ENCODE data around the gene FGD3. TPM values are rescaled to one million over a fixed set of nuclear protein-coding genes. Genes with fewer than 3 reads are reported as not detected.

The FGD3 gene
- total RNA-seq, 1 donor from 2014 or later: 4.2 TPM

GRCh38 chr9:93035106-93035660 is 87.9 kb downstream of the FGD3 start:
- Histone ChIP-seq H3K27ac (ENCODE audit: low read depth, low read length) (no peak overlapping the region), H3K36me3 (ENCODE audit: control insufficient read depth in 3 of 3, insufficient read depth in 3 of 3, low read length in 3 of 3) (no peaks in the 10 kb centered on the region), H3K9me3 (ENCODE audit: control insufficient read depth in 3 of 3, low read length in 3 of 3) (no peaks in the 10 kb centered on the region), H3K4me3 (ENCODE audit: low read length in 3 of 3) (no peak overlapping the region), H3K27me3 (ENCODE audit: control insufficient read depth in 3 of 3, insufficient read depth in 3 of 3, low read length in 3 of 3) (peaks cover 0 to 11% (median 3%) of the 10 kb centered on the region in 3 donors), H3K4me1 (ENCODE audit: control insufficient read depth in 3 of 3, insufficient read depth in 3 of 3, low read length in 3 of 3) (peaks cover 0 to 3% (median 0%) of the 10 kb centered on the region in 3 donors), H3K9ac (ENCODE audit: low read depth in 1 of 3, low read length in 3 of 3) (no peak overlapping the region)

DNA sequence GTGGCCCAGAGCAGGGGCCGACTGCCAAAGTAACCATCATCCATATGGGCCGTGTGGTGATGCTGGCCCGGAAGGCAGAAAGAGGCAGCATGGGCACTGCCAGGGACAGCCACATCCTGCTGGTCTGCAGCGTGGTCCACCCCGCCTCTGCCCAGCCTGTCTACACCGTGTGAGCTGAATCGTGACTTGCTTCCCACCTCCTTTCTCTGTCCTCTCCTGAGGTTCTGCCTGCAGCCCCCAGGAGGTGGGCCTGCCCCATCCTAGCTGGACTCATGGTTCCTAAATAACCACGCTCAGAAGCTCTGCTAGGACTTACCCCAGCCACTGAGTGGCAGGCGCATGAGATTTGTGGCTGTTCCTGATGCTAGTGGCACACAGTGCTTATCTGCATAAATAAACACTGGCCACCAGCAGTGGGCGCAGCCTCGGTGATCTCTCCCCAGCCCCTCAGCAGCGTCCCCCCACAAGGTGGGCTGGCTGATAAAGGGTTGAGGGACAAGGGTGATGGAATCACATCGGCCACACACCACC is 88.6 kb downstream of the FGD3 start:
- H3K27ac ChIP-seq (ENCODE audit: low read depth, low read length): no peak overlapping the region
- peaks cover 0 to 11% (median 3%) of the 10 kb centered on the region in 3 donors for H3K27me3 ChIP-seq (ENCODE audit: control insufficient read depth in 3 of 3, insufficient read depth in 3 of 3, low read length in 3 of 3)
- H3K4me1 ChIP-seq (ENCODE audit: control insufficient read depth in 3 of 3, insufficient read depth in 3 of 3, low read length in 3 of 3): peaks cover 0 to 3% (median 0%) of the 10 kb centered on the region in 3 donors
- no peaks in the 10 kb centered on the region for H3K9me3 ChIP-seq (ENCODE audit: control insufficient read depth in 3 of 3, low read length in 3 of 3)
- no peaks in the 10 kb centered on the region for H3K36me3 ChIP-seq (ENCODE audit: control insufficient read depth in 3 of 3, insufficient read depth in 3 of 3, low read length in 3 of 3)
- no peak overlapping the region for H3K4me3 ChIP-seq (ENCODE audit: low read length in 3 of 3)
- no peak overlapping the region for H3K9ac ChIP-seq (ENCODE audit: low read depth in 1 of 3, low read length in 3 of 3)

DNA sequence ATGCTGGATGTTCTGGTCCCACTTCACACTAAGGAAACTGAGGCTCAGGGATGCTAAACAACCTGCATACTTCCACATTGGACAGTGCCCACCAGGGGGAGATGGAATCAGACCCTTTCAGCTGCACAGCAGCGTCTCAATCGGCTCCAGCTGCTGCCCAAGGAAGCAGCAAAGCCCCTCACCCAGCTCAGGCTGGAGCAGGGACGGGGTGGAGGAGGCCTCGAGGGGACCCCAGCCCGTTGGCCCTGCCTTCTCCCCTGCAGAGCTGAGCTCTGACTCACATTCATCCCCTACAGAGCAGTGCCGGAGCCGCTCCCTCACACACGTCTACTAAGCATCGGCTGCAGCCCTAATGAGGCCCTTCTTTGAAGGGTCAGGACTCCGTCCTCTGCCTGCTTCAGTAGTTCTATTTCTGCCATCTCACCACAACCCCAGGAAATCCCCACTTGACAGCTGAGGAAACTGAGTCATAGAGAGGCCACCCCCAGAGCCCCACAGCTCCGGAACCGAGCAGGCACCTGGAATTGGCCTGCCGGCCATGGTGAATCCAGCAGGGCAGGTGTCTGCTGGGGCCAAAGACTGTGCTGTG is 89.7 kb downstream of the FGD3 start:
- Histone ChIP-seq H3K36me3 (ENCODE audit: control insufficient read depth in 3 of 3, insufficient read depth in 3 of 3, low read length in 3 of 3) (no peaks in the 10 kb centered on the region), H3K27ac (ENCODE audit: low read depth, low read length) (no peak overlapping the region), H3K4me1 (ENCODE audit: control insufficient read depth in 3 of 3, insufficient read depth in 3 of 3, low read length in 3 of 3) (no peaks in the 10 kb centered on the region), H3K9ac (ENCODE audit: low read depth in 1 of 3, low read length in 3 of 3) (no peak overlapping the region), H3K27me3 (ENCODE audit: control insufficient read depth in 3 of 3, insufficient read depth in 3 of 3, low read length in 3 of 3) (peaks cover 0 to 7% (median 3%) of the 10 kb centered on the region in 3 donors), H3K9me3 (ENCODE audit: control insufficient read depth in 3 of 3, low read length in 3 of 3) (no peaks in the 10 kb centered on the region), H3K4me3 (ENCODE audit: low read length in 3 of 3) (no peak overlapping the region)

- no peak overlapping the region for H3K27ac ChIP-seq (ENCODE audit: low read depth, low read length)
- no peak overlapping the region for H3K4me3 ChIP-seq (ENCODE audit: low read length in 3 of 3)
- no peaks in the 10 kb centered on the region for H3K9me3 ChIP-seq (ENCODE audit: control insufficient read depth in 3 of 3, low read length in 3 of 3)
- no peaks in the 10 kb centered on the region for H3K36me3 ChIP-seq (ENCODE audit: control insufficient read depth in 3 of 3, insufficient read depth in 3 of 3, low read length in 3 of 3)
- H3K9ac ChIP-seq (ENCODE audit: low read depth in 1 of 3, low read length in 3 of 3): no peak overlapping the region
- peaks cover 0 to 6% (median 3%) of the 10 kb centered on the region in 3 donors for H3K27me3 ChIP-seq (ENCODE audit: control insufficient read depth in 3 of 3, insufficient read depth in 3 of 3, low read length in 3 of 3)
- H3K4me1 ChIP-seq (ENCODE audit: control insufficient read depth in 3 of 3, insufficient read depth in 3 of 3, low read length in 3 of 3): no peaks in the 10 kb centered on the region
Observed at GRCh38 chr9:93037476-93037971, 90.2 kb downstream of the FGD3 start.

DNA sequence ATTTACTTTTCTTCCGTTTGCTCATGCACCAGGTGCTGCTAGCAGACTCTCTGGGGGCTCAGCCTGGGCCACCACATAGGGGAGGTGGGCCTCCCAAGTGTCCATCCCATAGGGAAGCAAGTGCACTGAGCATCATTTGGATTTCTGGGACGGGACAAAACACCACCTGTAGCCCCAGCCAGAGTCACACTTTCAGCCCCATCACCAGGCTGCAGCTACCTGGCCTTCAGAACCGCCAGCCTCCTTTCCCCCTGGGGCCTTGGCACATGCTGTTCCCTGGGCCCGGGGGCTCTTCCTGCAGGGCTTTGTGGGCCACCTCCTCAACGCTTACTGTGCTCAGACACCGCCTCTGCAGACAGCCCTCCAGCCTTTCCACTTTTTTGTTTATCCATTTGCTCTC is 91.6 kb downstream of the FGD3 start:
- Histone ChIP-seq H3K4me1 (ENCODE audit: control insufficient read depth in 3 of 3, insufficient read depth in 3 of 3, low read length in 3 of 3) (no peaks in the 10 kb centered on the region), H3K27ac (ENCODE audit: low read depth, low read length) (no peak overlapping the region), H3K9me3 (ENCODE audit: control insufficient read depth in 3 of 3, low read length in 3 of 3) (no peaks in the 10 kb centered on the region), H3K9ac (ENCODE audit: low read depth in 1 of 3, low read length in 3 of 3) (no peak overlapping the region), H3K27me3 (ENCODE audit: control insufficient read depth in 3 of 3, insufficient read depth in 3 of 3, low read length in 3 of 3) (peaks cover 0 to 4% (median 3%) of the 10 kb centered on the region in 3 donors), H3K4me3 (ENCODE audit: low read length in 3 of 3) (no peak overlapping the region), H3K36me3 (ENCODE audit: control insufficient read depth in 3 of 3, insufficient read depth in 3 of 3, low read length in 3 of 3) (no peaks in the 10 kb centered on the region)

GRCh38 chr9:93039456-93039855 is 92.1 kb downstream of the FGD3 start:
- H3K27ac ChIP-seq (ENCODE audit: low read depth, low read length): no peak overlapping the region
- H3K4me1 ChIP-seq (ENCODE audit: control insufficient read depth in 3 of 3, insufficient read depth in 3 of 3, low read length in 3 of 3): no peaks in the 10 kb centered on the region
- no peaks in the 10 kb centered on the region for H3K9me3 ChIP-seq (ENCODE audit: control insufficient read depth in 3 of 3, low read length in 3 of 3)
- H3K4me3 ChIP-seq (ENCODE audit: low read length in 3 of 3): no peak overlapping the region
- H3K27me3 ChIP-seq (ENCODE audit: control insufficient read depth in 3 of 3, insufficient read depth in 3 of 3, low read length in 3 of 3): peaks cover 0 to 3% (median 2%) of the 10 kb centered on the region in 3 donors
- no peaks in the 10 kb centered on the region for H3K36me3 ChIP-seq (ENCODE audit: control insufficient read depth in 3 of 3, insufficient read depth in 3 of 3, low read length in 3 of 3)
- H3K9ac ChIP-seq (ENCODE audit: low read depth in 1 of 3, low read length in 3 of 3): no peak overlapping the region

DNA sequence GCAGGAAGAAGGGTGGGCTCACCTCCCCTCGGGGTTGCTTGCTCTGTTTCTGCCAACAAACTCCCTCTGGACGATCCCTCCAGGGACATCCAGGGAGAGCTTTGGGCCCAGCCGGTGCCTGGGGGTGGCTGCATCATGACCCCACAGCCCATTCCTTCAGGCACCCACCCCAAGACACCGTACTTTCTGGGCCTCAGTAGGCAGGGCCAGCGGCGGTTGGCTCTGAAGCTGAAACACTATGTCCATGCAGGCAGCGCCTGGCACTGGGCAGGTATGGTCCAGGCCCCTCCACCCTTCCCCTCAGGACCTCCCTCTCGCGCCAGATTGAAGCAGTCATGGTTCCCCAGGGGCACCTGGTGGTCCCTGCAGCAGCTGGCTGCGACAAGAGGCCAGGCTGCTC is 92.7 kb downstream of the FGD3 start:
- H3K9ac ChIP-seq (ENCODE audit: low read depth in 1 of 3, low read length in 3 of 3): no peak overlapping the region
- peaks cover 0 to 3% (median 0%) of the 10 kb centered on the region in 3 donors for H3K27me3 ChIP-seq (ENCODE audit: control insufficient read depth in 3 of 3, insufficient read depth in 3 of 3, low read length in 3 of 3)
- no peak overlapping the region for H3K4me3 ChIP-seq (ENCODE audit: low read length in 3 of 3)
- H3K4me1 ChIP-seq (ENCODE audit: control insufficient read depth in 3 of 3, insufficient read depth in 3 of 3, low read length in 3 of 3): no peaks in the 10 kb centered on the region
- no peaks in the 10 kb centered on the region for H3K9me3 ChIP-seq (ENCODE audit: control insufficient read depth in 3 of 3, low read length in 3 of 3)
- H3K27ac ChIP-seq (ENCODE audit: low read depth, low read length): no peak overlapping the region
- no peaks in the 10 kb centered on the region for H3K36me3 ChIP-seq (ENCODE audit: control insufficient read depth in 3 of 3, insufficient read depth in 3 of 3, low read length in 3 of 3)

DNA sequence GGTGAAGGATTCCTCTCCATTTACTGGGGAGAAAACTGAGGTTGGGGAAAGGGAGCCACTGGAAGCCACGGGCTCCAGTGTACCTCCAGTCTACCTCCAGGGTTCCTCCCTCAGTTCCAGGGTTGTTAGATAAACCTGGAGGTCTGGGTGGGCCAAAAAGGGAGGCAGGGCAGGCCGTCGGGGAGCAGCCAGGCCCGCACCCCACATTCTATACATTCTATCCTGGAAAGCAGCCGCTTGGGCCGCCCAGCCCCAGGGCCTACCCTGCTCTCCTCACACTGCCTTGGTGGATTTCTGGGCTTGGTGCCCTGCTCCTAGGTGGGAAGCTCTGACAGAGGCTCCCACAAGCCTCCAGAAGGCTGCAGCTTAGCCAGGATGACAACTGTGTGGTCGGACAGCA is 93.1 kb downstream of the FGD3 start:
- Histone ChIP-seq H3K27me3 (ENCODE audit: control insufficient read depth in 3 of 3, insufficient read depth in 3 of 3, low read length in 3 of 3) (peaks cover 0 to 3% (median 0%) of the 10 kb centered on the region in 3 donors), H3K9me3 (ENCODE audit: control insufficient read depth in 3 of 3, low read length in 3 of 3) (no peaks in the 10 kb centered on the region), H3K4me1 (ENCODE audit: control insufficient read depth in 3 of 3, insufficient read depth in 3 of 3, low read length in 3 of 3) (no peaks in the 10 kb centered on the region), H3K9ac (ENCODE audit: low read depth in 1 of 3, low read length in 3 of 3) (no peak overlapping the region), H3K27ac (ENCODE audit: low read depth, low read length) (no peak overlapping the region), H3K4me3 (ENCODE audit: low read length in 3 of 3) (no peak overlapping the region), H3K36me3 (ENCODE audit: control insufficient read depth in 3 of 3, insufficient read depth in 3 of 3, low read length in 3 of 3) (no peaks in the 10 kb centered on the region)

- Histone ChIP-seq H3K9ac (ENCODE audit: low read depth in 1 of 3, low read length in 3 of 3) (no peak overlapping the region), H3K27ac (ENCODE audit: low read depth, low read length) (no peak overlapping the region), H3K27me3 (ENCODE audit: control insufficient read depth in 3 of 3, insufficient read depth in 3 of 3, low read length in 3 of 3) (no peaks in the 10 kb centered on the region), H3K4me1 (ENCODE audit: control insufficient read depth in 3 of 3, insufficient read depth in 3 of 3, low read length in 3 of 3) (no peaks in the 10 kb centered on the region), H3K4me3 (ENCODE audit: low read length in 3 of 3) (no peak overlapping the region), H3K9me3 (ENCODE audit: control insufficient read depth in 3 of 3, low read length in 3 of 3) (peaks cover 0 to 2% (median 2%) of the 10 kb centered on the region in 3 donors), H3K36me3 (ENCODE audit: control insufficient read depth in 3 of 3, insufficient read depth in 3 of 3, low read length in 3 of 3) (no peaks in the 10 kb centered on the region)
Observed at GRCh38 chr9:93041108-93041802, 93.9 kb downstream of the FGD3 start.

DNA sequence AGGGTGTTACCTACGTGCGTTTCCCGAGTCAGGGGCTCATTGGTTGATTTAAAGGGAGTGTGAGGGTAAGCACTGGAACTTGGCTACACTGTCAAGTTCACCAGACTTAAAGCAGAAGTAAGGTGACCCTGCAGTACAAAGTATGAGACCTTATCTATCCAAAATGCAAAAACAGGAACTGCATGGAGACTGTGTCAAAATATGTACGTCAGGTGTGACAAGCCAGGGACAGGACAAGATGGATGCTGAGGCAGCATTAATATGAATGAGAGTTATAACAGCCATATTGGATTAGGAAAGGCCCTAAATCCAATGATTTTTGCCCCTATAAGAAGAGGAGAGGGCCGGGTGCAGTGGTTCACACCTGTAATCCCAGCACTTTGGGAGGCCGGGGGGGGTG is 95.8 kb downstream of the FGD3 start:
- Histone ChIP-seq H3K27ac (ENCODE audit: low read depth, low read length) (no peak overlapping the region), H3K4me1 (ENCODE audit: control insufficient read depth in 3 of 3, insufficient read depth in 3 of 3, low read length in 3 of 3) (no peaks in the 10 kb centered on the region), H3K9me3 (ENCODE audit: control insufficient read depth in 3 of 3, low read length in 3 of 3) (peaks cover 0 to 2% (median 2%) of the 10 kb centered on the region in 3 donors), H3K4me3 (ENCODE audit: low read length in 3 of 3) (no peak overlapping the region), H3K9ac (ENCODE audit: low read depth in 1 of 3, low read length in 3 of 3) (no peak overlapping the region), H3K27me3 (ENCODE audit: control insufficient read depth in 3 of 3, insufficient read depth in 3 of 3, low read length in 3 of 3) (no peaks in the 10 kb centered on the region), H3K36me3 (ENCODE audit: control insufficient read depth in 3 of 3, insufficient read depth in 3 of 3, low read length in 3 of 3) (no peaks in the 10 kb centered on the region)
